HG03575 (cell line): ENCODE data around the gene TOR2A.
"Not testable (repeated sequence)": the region's sequence is repeated elsewhere in the genome, so short reads cannot be mapped to it uniquely, and the experiment has no call there.

Experiments used
- ATAC-seq: cut with Tn5 transposase; IDR thresholded peaks from one replicate; pipeline ENCODE4 v1.9.1; 2021; ENCODE audit not compliant: unreplicated experiment, insufficient number of reproducible peaks, low FRiP score; ENCODE audit errors: extremely low read depth

Gene TOR2A

GRCh38 chr9:127769929-127770582 lies 35.0 kb upstream of the TOR2A start:
- no peak for ATAC-seq

GRCh38 chr9:127769101-127769500 lies 34.0 kb upstream of the TOR2A start:
- no peak for ATAC-seq

- no peak for ATAC-seq
These were observed 33.6 kb upstream of the TOR2A start for GRCh38 chr9:127768698-127769097.

- no peak for ATAC-seq
These were observed 32.8 kb upstream of the TOR2A start for GRCh38 chr9:127767909-127768331.

GRCh38 chr9:127767410-127767809 lies 32.3 kb upstream of the TOR2A start:
- no peak for ATAC-seq

GRCh38 chr9:127765418-127765817 lies 30.3 kb upstream of the TOR2A start:
- ATAC-seq: no peak

- no peak for ATAC-seq
These were observed 28.9 kb upstream of the TOR2A start for GRCh38 chr9:127763918-127764384.

GRCh38 chr9:127762111-127762676 lies 27.1 kb upstream of the TOR2A start:
- ATAC-seq: no peak

- no peak for ATAC-seq
These were observed 26.4 kb upstream of the TOR2A start for GRCh38 chr9:127761491-127761956.

GRCh38 chr9:127761061-127761460 lies 26.0 kb upstream of the TOR2A start:
- no peak for ATAC-seq

- no peak for ATAC-seq
These were observed 23.7 kb upstream of the TOR2A start for GRCh38 chr9:127758843-127759242.

- ATAC-seq: not testable (repeated sequence)
These were observed 21.7 kb upstream of the TOR2A start for GRCh38 chr9:127756776-127757175.

- ATAC-seq: no peak
These were observed 21.1 kb upstream of the TOR2A start for GRCh38 chr9:127756233-127756632.

GRCh38 chr9:127755061-127756060 lies 20.3 kb upstream of the TOR2A start:
- ATAC-seq: no peak

- no peak for ATAC-seq
These were observed 19.3 kb upstream of the TOR2A start for GRCh38 chr9:127754099-127755060.

GRCh38 chr9:127753622-127754021 lies 18.5 kb upstream of the TOR2A start:
- ATAC-seq: no peak

GRCh38 chr9:127753148-127753547 lies 18.1 kb upstream of the TOR2A start:
- ATAC-seq: no peak

- ATAC-seq: no peak
These were observed 16.4 kb upstream of the TOR2A start for GRCh38 chr9:127751269-127752054.
